A549 treated with dexamethasone at 1 μM for 4 hours (cell line): ENCODE measurements around the gene SYT12. TPM values are rescaled to one million over a fixed set of nuclear protein-coding genes. Genes with fewer than 3 reads are reported as not detected.

Experiments used
- total RNA-seq: library from RNA; stranded (reverse); fragments of 200-300 nt; extraction: Qiagen RNA extraction; gene quantifications from 5 replicates; pipeline ENCODE4 v1.2.3, GENCODE V29; 2022

Gene SYT12, protein sequence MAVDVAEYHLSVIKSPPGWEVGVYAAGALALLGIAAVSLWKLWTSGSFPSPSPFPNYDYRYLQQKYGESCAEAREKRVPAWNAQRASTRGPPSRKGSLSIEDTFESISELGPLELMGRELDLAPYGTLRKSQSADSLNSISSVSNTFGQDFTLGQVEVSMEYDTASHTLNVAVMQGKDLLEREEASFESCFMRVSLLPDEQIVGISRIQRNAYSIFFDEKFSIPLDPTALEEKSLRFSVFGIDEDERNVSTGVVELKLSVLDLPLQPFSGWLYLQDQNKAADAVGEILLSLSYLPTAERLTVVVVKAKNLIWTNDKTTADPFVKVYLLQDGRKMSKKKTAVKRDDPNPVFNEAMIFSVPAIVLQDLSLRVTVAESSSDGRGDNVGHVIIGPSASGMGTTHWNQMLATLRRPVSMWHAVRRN
- total RNA-seq: 13.7 to 23.4 TPM (median 22.3 TPM) in 5 replicates

DNA sequence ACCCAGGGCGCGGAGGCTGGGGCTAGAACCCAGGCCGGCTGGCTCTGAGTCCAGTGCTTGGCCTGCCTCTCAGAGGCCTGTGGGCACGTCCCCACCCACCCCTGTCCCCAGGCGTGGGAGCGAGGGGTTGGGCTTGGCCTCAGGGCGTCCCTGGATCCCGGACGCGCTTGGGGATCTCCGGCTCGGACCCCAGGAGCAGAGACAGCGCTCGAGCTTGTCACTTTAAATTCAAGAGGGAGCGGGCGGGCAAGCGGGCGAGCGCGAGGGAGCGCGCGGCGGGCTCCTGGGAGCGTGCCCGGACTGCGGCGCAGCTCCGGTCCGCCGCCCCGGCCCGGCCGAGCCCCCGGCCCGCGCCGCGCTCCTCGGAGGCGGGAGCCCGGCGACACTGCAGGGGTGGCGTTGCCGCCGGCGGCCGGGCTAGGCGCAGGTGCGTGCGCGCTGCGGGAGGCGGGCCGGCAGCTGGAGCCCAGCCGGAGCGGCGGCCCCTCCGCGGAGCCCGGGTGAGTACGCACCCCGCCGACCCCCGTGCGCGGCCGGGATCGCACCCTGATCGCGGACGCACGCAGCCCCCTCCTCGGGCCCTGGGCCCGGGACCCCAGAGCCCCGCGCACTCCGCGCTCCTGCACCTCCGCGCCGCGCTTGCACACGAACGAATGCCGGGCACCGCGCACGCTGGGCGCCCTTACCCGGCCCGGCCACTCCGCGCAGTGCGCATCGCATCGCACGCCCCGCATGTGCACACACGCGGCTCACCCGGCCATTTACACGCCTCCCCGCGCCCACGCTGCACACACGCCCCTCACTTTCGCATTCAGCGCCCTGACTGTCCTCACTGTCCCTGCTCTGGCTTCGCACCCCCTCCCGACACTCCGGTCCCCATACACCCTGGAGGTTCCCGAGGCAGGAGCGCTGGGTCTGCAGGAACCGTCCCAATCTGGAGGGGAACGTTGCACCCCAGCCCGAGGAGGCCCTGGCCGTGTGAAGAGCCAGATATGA is at the start of gene SYT12:
Gene SYT12, plus strand, starts transcription at position 174 of the 996 bp plus-strand sequence. CDS start 7,011 bp downstream, outside the sequence.

DNA sequence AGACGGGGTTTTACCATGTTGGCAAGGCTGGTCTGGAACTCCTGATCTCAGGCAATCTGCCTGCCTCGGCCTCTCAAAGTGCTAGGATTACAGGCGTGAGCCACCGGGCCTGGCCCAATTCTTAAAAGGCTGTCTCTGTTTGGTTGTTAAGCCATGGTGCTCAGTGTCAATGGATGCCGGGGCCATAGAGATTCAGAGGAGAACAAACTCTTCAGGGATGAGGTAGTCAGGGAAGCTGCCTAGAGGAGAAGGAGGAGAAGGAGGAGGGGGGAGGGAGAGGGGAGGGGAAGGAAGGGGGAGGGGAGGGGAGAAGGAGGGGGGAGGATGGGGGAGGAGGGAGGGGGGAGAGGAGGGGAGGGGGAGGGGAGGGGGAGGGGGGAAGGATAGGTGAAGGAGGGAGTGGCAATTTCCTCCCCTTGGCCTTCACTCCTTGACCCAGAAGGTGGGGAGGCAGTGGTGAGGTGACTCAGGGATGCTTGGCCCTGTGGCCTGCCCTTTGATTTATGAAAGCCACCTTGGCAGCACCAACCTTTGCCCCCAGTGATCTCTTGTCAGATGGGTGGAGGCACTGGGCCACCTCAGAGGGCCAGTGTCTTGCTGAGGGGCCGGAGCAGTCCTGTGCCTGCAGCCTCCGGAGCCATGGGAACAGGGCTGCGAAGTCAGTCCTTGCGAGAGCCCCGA is 48.1 kb upstream of the SYT12 start, which contains the start of gene C11orf86:
Gene C11orf86, plus strand, starts transcription at position 581 of the 681 bp plus-strand sequence. Its CDS starts 59 bp downstream, at position 640.

DNA sequence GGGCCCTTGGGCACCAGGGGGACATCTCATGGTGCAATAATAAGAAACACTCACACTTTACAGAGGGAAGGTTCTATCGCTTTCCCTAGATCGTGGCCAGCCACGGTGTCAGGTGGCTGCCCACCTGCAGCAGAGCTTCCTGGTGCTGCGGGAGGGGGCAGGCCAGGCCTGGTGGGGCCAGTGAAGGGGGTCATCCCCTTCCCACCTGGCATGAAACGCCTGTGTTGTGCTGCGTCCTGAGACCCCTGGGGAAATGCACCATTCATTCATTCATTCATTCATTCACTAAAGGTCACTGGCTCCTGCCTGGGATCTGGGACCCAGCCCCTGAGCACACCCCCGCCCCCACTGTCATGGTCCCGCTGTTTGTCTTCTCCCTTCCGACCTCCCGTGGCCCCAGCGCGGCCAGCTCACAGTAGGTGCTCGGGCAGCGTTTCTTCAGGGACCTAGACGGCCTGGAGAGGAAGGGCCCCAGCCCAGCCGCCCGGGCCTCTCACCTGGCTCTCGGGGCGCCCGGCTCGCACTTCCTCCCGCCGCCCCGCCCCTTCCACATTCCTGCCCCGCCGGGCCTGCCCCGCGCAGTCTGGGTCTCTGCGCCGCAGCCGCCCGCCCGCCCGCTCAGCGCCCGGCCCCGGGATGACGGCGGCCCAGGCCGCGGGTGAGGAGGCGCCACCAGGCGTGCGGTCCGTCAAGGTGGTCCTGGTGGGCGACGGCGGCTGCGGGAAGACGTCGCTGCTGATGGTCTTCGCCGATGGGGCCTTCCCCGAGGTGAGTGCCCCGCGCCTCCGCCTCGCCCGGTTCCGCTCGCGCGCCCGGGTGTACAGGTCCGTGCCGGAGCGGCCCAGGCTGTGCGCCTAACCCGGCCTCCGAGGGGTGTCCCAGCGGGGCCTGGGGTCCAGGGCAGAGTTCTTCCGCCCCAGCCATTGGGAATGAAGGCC is 33.6 kb downstream of the SYT12 start, which contains the start of gene RHOD:
Gene RHOD, plus strand, starts transcription at position 581 of the 938 bp plus-strand sequence. Its CDS starts 56 bp downstream, at position 637.

Other genes starting within 250 kb of the SYT12 start
- gene RCE1, start 179.7 kb upstream of the SYT12 start, total RNA-seq: 36.7 to 56.6 TPM (median 53.1 TPM) in 5 replicates
- 73.8 to 122 TPM (median 105 TPM) in 5 replicates for gene LRFN4, start 166.1 kb upstream of the SYT12 start, total RNA-seq
- 25.5 to 42.4 TPM (median 39.9 TPM) in 5 replicates for gene PC, start 64.8 kb upstream of the SYT12 start, total RNA-seq
- 37.3 to 63.3 TPM (median 53.3 TPM) in 5 replicates for gene C11orf86, start 47.8 kb upstream of the SYT12 start, total RNA-seq
- gene RHOD, start 33.7 kb downstream of the SYT12 start, total RNA-seq: 31.4 to 50.8 TPM (median 45.6 TPM) in 5 replicates
- 36.1 to 51.0 TPM (median 47.4 TPM) in 5 replicates for gene KDM2A, start 96.1 kb downstream of the SYT12 start, total RNA-seq
- gene GRK2, start 243.3 kb downstream of the SYT12 start, total RNA-seq: 21.3 to 34.9 TPM (median 32.5 TPM) in 5 replicates